ENCODE results near the gene USP17L15. TPM values are rescaled to one million over a fixed set of nuclear protein-coding genes. Genes with fewer than 3 reads are reported as not detected.
"Not testable (repeated sequence)": the region's sequence is repeated elsewhere in the genome, so short reads cannot be mapped to it uniquely, and the experiment has no call there.

The USP17L15 gene, protein sequence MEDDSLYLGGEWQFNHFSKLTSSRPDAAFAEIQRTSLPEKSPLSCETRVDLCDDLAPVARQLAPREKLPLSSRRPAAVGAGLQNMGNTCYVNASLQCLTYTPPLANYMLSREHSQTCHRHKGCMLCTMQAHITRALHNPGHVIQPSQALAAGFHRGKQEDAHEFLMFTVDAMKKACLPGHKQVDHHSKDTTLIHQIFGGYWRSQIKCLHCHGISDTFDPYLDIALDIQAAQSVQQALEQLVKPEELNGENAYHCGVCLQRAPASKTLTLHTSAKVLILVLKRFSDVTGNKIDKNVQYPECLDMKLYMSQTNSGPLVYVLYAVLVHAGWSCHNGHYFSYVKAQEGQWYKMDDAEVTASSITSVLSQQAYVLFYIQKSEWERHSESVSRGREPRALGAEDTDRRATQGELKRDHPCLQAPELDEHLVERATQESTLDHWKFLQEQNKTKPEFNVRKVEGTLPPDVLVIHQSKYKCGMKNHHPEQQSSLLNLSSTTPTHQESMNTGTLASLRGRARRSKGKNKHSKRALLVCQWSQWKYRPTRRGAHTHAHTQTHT
- not detected in 2 replicates for total RNA-seq (2014; rRNA removed; shearing (Covaris generic))

DNA sequence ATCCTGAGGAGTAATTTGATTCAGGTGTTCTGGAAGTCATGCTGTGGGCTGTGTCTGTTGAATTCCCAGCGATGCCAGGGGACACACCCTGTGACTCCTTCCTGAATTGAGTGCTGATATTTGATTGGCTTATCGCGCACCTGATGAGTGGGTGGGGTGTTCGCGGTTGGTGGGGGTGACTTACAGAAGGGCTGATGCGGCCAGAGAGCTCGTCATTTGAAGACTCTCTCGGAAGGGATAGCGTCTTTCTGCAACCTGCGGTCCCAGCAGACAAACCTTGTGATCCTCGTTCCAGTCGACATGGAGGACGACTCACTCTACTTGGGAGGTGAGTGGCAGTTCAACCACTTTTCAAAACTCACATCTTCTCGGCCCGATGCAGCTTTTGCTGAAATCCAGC, at the start of gene USP17L15:
USP17L15 (plus strand) TSS at position 301 of the 400 bp plus-strand sequence; CDS start at position 301, 0 bp downstream.
- DNase-seq (ENCODE audit: low spot score); in situ Hi-C loops (cut with HindIII; ENCODE audit: low sequenced_read_pairs): not testable (repeated sequence)

DNA sequence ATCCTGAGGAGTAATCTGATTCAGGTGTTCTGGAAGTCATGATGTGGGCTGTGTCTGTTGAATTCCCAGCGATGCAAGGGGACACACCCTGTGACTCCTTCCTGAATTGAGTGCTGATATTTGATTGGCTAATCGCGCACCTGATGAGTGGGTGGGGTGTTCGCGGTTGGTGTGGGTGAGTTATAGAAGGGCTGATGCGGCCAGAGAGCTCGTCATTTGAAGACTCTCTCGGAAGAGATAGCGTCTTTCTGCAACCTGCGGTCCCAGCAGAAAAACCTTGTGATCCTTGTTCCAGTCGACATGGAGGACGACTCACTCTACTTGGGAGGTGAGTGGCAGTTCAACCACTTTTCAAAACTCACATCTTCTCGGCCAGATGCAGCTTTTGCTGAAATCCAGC, 23.8 kb upstream of the USP17L15 start, which contains the start of gene USP17L10:
USP17L10 (plus strand) TSS at position 301 of the 400 bp plus-strand sequence; CDS start at position 301, 0 bp downstream.
- in situ Hi-C loops (cut with HindIII; ENCODE audit: low sequenced_read_pairs) = not testable (repeated sequence)

DNA sequence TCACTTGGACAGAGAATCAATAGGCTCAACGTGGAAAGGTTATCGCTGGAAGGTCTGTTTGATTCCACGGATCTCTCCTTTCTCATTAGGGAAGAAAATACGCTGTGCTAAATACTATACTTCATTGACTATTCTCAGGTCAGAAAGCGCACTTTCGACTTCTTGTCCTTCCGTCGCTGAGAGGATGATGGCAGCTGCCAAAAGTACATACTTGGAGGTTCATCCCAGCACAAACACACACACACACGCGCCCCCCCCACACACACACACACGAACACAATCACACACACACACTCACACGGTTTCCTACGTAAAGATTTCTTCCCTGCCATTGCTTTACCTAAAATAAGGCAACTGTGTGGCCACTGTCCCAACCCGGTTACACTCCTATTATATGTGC, 19.5 kb upstream of the USP17L15 start:
- in situ Hi-C loops (cut with HindIII; ENCODE audit: low sequenced_read_pairs) = not testable (repeated sequence)

More for the DNA sequence above, 23.8 kb upstream of the USP17L15 start, which contains the start of gene USP17L10:
- DNase-seq (ENCODE audit: low spot score) = not testable (repeated sequence)

DNA sequence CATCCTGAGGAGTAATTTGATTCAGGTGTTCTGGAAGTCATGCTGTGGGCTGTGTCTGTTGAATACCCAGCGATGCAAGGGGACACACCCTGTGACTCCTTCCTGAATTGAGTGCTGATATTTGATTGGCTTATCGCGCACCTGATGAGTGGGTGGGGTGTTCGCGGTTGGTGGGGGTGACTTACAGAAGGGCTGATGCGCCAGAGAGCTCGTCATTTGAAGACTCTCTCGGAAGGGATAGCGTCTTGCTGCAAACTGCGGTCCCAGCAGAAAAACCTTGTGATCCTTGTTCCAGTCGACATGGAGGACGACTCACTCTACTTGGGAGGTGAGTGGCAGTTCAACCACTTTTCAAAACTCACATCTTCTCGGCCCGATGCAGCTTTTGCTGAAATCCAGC, 19.1 kb upstream of the USP17L15 start, which contains the start of gene USP17L11:
USP17L11 (plus strand) TSS at position 301 of the 400 bp plus-strand sequence; CDS start at position 301, 0 bp downstream.
- DNase-seq (ENCODE audit: low spot score); in situ Hi-C loops (cut with HindIII; ENCODE audit: low sequenced_read_pairs): not testable (repeated sequence)

More for the DNA sequence above, 19.5 kb upstream of the USP17L15 start:
- DNase-seq (ENCODE audit: low spot score) = not testable (repeated sequence)

DNA sequence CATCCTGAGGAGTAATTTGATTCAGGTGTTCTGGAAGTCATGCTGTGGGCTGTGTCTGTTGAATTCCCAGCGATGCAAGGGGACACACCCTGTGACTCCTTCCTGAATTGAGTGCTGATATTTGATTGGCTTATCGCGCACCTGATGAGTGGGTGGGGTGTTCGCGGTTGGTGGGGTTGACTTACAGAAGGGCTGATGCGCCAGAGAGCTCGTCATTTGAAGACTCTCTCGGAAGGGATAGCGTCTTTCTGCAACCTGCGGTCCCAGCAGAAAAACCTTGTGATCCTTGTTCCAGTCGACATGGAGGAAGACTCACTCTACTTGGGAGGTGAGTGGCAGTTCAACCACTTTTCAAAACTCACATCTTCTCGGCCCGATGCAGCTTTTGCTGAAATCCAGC, 14.3 kb upstream of the USP17L15 start, which contains the start of gene USP17L12:
USP17L12 (plus strand) TSS at position 301 of the 400 bp plus-strand sequence; CDS start at position 301, 0 bp downstream.
- not testable (repeated sequence) for DNase-seq (ENCODE audit: low spot score)

DNA sequence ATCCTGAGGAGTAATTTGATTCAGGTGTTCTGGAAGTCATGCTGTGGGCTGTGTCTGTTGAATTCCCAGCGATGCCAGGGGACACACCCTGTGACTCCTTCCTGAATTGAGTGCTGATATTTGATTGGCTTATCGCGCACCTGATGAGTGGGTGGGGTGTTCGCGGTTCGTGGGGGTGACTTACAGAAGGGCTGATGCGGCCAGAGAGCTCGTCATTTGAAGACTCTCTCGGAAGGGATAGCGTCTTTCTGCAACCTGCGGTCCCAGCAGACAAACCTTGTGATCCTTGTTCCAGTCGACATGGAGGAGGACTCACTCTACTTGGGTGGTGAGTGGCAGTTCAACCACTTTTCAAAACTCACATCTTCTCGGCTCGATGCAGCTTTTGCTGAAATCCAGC, 9.6 kb upstream of the USP17L15 start, which contains the start of gene USP17L13:
USP17L13 (plus strand) TSS at position 301 of the 400 bp plus-strand sequence; CDS start at position 301, 0 bp downstream.
- in situ Hi-C loops (cut with HindIII; ENCODE audit: low sequenced_read_pairs); DNase-seq (ENCODE audit: low spot score): not testable (repeated sequence)

More for the DNA sequence above, 14.3 kb upstream of the USP17L15 start, which contains the start of gene USP17L12:
- in situ Hi-C loops (cut with HindIII; ENCODE audit: low sequenced_read_pairs) = not testable (repeated sequence)

DNA sequence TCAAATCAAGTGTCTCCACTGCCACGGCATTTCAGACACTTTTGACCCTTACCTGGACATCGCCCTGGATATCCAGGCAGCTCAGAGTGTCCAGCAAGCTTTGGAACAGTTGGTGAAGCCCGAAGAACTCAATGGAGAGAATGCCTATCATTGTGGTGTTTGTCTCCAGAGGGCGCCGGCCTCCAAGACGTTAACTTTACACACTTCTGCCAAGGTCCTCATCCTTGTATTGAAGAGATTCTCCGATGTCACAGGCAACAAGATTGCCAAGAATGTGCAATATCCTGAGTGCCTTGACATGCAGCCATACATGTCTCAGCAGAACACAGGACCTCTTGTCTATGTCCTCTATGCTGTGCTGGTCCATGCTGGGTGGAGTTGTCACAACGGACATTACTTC, 3.9 kb upstream of the USP17L15 start:
- in situ Hi-C loops (cut with HindIII; ENCODE audit: low sequenced_read_pairs); DNase-seq (ENCODE audit: low spot score): not testable (repeated sequence)

DNA sequence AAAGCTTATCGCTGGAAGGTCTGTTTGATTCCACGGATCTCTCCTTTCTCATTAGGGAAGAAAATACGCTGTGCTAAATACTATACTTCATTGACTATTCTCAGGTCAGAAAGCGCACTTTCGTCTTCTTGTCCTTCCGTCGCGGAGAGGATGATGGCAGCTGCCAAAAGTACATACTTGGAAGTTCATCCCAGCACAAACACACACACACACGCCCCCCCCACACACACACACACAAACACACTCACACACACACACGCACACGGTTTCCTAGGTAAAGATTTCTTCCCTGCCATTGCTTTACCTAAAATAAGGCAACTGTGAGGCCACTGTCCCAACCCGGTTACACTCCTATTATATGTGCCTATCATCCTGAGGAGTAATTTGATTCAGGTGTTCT, 4.3 kb downstream of the USP17L15 start:
- in situ Hi-C loops (cut with HindIII; ENCODE audit: low sequenced_read_pairs) = not testable (repeated sequence)
- peak; percentile 0 for DNase-seq (ENCODE audit: low spot score)

DNA sequence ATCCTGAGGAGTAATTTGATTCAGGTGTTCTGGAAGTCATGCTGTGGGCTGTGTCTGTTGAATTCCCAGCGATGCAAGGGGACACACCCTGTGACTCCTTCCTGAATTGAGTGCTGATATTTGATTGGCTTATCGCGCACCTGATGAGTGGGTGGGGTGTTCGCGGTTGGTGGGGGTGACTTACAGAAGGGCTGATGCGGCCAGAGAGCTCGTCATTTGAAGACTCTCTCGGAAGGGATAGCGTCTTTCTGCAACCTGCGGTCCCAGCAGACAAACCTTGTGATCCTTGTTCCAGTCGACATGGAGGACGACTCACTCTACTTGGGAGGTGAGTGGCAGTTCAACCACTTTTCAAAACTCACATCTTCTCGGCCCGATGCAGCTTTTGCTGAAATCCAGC, 9.4 kb downstream of the USP17L15 start, which contains the start of gene USP17L17:
USP17L17 (plus strand) TSS at position 301 of the 400 bp plus-strand sequence; CDS start at position 301, 0 bp downstream.
- in situ Hi-C loops (cut with HindIII; ENCODE audit: low sequenced_read_pairs); DNase-seq (ENCODE audit: low spot score): not testable (repeated sequence)

DNA sequence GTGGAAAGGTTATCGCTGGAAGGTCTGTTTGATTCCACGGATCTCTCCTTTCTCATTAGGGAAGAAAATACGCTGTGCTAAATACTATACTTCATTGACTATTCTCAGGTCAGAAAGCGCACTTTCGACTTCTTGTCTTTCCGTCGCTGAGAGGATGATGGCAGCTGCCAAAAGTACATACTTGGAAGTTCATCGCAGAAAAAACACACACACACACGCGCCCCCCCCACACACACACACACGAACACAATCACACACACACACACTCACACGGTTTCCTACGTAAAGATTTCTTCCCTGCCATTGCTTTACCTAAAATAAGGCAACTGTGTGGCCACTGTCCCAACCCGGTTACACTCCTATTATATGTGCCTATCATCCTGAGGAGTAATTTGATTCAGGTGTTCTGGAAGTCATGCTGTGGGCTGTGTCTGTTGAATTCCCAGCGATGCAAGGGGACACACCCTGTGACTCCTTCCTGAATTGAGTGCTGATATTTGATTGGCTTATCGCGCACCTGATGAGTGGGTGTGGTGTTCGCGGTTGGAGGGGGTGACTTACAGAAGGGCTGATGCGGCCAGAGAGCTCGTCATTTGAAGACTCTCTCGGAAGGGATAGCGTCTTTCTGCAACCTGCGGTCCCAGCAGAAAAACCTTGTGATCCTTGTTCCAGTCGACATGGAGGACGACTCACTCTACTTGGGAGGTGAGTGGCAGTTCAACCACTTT, 13.9 kb downstream of the USP17L15 start, which contains the start of gene USP17L18:
USP17L18 (plus strand) TSS at position 678 of the 728 bp plus-strand sequence; CDS start at position 678, 0 bp downstream.
- DNase-seq (ENCODE audit: low spot score); in situ Hi-C loops (cut with HindIII; ENCODE audit: low sequenced_read_pairs): not testable (repeated sequence)

DNA sequence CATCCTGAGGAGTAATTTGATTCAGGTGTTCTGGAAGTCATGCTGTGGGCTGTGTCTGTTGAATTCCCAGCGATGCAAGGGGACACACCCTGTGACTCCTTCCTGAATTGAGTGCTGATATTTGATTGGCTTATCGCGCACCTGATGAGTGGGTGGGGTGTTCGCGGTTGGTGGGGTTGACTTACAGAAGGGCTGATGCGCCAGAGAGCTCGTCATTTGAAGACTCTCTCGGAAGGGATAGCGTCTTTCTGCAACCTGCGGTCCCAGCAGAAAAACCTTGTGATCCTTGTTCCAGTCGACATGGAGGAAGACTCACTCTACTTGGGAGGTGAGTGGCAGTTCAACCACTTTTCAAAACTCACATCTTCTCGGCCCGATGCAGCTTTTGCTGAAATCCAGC, 18.9 kb downstream of the USP17L15 start, which contains the start of gene USP17L19:
USP17L19 (plus strand) TSS at position 301 of the 400 bp plus-strand sequence; CDS start at position 301, 0 bp downstream.
- DNase-seq (ENCODE audit: low spot score); in situ Hi-C loops (cut with HindIII; ENCODE audit: low sequenced_read_pairs): not testable (repeated sequence)

DNA sequence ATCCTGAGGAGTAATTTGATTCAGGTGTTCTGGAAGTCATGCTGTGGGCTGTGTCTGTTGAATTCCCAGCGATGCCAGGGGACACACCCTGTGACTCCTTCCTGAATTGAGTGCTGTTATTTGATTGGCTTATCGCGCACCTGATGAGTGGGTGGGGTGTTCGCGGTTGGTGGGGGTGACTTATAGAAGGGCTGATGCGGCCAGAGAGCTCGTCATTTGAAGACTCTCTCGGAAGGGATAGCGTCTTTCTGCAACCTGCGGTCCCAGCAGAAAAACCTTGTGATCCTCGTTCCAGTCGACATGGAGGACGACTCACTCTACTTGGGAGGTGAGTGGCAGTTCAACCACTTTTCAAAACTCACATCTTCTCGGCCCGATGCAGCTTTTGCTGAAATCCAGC, 23.6 kb downstream of the USP17L15 start, which contains the start of gene USP17L20:
USP17L20 (plus strand) TSS at position 301 of the 400 bp plus-strand sequence; CDS start at position 301, 0 bp downstream.
- in situ Hi-C loops (cut with HindIII; ENCODE audit: low sequenced_read_pairs); DNase-seq (ENCODE audit: low spot score): not testable (repeated sequence)

DNA sequence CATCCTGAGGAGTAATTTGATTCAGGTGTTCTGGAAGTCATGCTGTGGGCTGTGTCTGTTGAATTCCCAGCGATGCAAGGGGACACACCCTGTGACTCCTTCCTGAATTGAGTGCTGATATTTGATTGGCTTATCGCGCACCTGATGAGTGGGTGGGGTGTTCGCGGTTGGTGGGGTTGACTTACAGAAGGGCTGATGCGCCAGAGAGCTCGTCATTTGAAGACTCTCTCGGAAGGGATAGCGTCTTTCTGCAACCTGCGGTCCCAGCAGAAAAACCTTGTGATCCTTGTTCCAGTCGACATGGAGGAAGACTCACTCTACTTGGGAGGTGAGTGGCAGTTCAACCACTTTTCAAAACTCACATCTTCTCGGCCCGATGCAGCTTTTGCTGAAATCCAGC, 28.4 kb downstream of the USP17L15 start, which contains the start of gene USP17L21:
USP17L21 (plus strand) TSS at position 301 of the 400 bp plus-strand sequence; CDS start at position 301, 0 bp downstream.
- DNase-seq (ENCODE audit: low spot score); in situ Hi-C loops (cut with HindIII; ENCODE audit: low sequenced_read_pairs): not testable (repeated sequence)

DNA sequence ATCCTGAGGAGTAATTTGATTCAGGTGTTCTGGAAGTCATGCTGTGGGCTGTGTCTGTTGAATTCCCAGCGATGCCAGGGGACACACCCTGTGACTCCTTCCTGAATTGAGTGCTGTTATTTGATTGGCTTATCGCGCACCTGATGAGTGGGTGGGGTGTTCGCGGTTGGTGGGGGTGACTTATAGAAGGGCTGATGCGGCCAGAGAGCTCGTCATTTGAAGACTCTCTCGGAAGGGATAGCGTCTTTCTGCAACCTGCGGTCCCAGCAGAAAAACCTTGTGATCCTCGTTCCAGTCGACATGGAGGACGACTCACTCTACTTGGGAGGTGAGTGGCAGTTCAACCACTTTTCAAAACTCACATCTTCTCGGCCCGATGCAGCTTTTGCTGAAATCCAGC, 33.1 kb downstream of the USP17L15 start, which contains the start of gene USP17L22:
USP17L22 (plus strand) TSS at position 301 of the 400 bp plus-strand sequence; CDS start at position 301, 0 bp downstream.
- in situ Hi-C loops (cut with HindIII; ENCODE audit: low sequenced_read_pairs); DNase-seq (ENCODE audit: low spot score): not testable (repeated sequence)

DNA sequence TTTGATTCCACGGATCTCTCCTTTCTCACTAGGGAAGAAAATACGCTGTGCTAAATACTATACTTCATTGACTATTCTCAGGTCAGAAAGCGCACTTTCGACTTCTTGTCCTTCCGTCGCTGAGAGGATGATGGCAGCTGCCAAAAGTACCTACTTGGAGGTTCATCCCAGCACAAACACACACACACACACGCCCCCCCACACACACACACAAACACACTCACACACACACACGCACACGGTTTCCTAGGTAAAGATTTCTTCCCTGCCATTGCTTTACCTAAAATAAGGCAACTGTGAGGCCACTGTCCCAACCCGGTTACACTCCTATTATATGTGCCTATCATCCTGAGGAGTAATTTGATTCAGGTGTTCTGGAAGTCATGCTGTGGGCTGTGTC, 37.5 kb downstream of the USP17L15 start:
- DNase-seq (ENCODE audit: low spot score); in situ Hi-C loops (cut with HindIII; ENCODE audit: low sequenced_read_pairs): not testable (repeated sequence)
